Measurements from ENCODE around the gene FSTL4. TPM values are rescaled to one million over a fixed set of nuclear protein-coding genes. Genes with fewer than 3 reads are reported as not detected.

FSTL4 gene
- total RNA-seq, 4 donors from 2014 or later = 0.22 to 0.47 (median 0.27) TPM; not detected in 1

GRCh38 chr5:133325864-133326263 is 286.5 kb downstream of the FSTL4 start:
- Histone ChIP-seq H3K27me3 (peaks cover 5% of the 10 kb centered on the region), H3K4me1 (no peaks in the 10 kb centered on the region), H3K27ac (no peak overlapping the region), H3K9me3 (no peaks in the 10 kb centered on the region), H3K4me3 (no peak overlapping the region), H3K36me3 (no peaks in the 10 kb centered on the region)
- 81 to 95% methylated on average over 4 to 5 of the region's 5 CpGs for WGBS, 2 donors (ENCODE audit: low coverage in 1 of 2)
- no peak for TF ChIP-seq POLR2AphosphoS5 (IDR thresholded peaks at IDR 0.05)
- no peak for TF ChIP-seq POLR2A (IDR thresholded peaks at IDR 0.05)
- TF ChIP-seq EP300 (IDR thresholded peaks at IDR 0.05) = no peak
- no peak for TF ChIP-seq CTCF (IDR thresholded peaks at IDR 0.05)
- ATAC-seq = no peak

GRCh38 chr5:133324926-133325325 is 287.4 kb downstream of the FSTL4 start:
- no peak for TF ChIP-seq EP300 (IDR thresholded peaks at IDR 0.05)
- no peak for TF ChIP-seq CTCF (IDR thresholded peaks at IDR 0.05)
- no peak for TF ChIP-seq POLR2AphosphoS5 (IDR thresholded peaks at IDR 0.05)
- no peak for TF ChIP-seq POLR2A (IDR thresholded peaks at IDR 0.05)
- no peak for ATAC-seq
- Histone ChIP-seq H3K4me1 (no peaks in the 10 kb centered on the region), H3K4me3 (no peak overlapping the region), H3K9me3 (no peaks in the 10 kb centered on the region), H3K27ac (no peak overlapping the region), H3K36me3 (no peaks in the 10 kb centered on the region), H3K27me3 (peaks cover 5% of the 10 kb centered on the region)
- no CpG with 5 or more reads among the region's 4 CpGs for WGBS, 2 donors (ENCODE audit: low coverage in 1 of 2)

GRCh38 chr5:133323494-133324457 is 288.6 kb downstream of the FSTL4 start:
- no peak overlapping the region for H3K4me3 ChIP-seq

GRCh38 chr5:133322743-133323142 is 289.6 kb downstream of the FSTL4 start:
- H3K27ac ChIP-seq = no peak overlapping the region
- no peak overlapping the region for H3K4me3 ChIP-seq
- no peak for TF ChIP-seq POLR2A (IDR thresholded peaks at IDR 0.05)
- TF ChIP-seq CTCF (IDR thresholded peaks at IDR 0.05) = no peak
- no peak for TF ChIP-seq EP300 (IDR thresholded peaks at IDR 0.05)
- no peak for TF ChIP-seq POLR2AphosphoS5 (IDR thresholded peaks at IDR 0.05)
- no peaks in the 10 kb centered on the region for H3K4me1 ChIP-seq
- no peaks in the 10 kb centered on the region for H3K9me3 ChIP-seq
- 90% methylated on average over 5 of the region's 5 CpGs; no CpG with 5 or more reads in 1 of the 2 donors for WGBS, 2 donors (ENCODE audit: low coverage in 1 of 2)
- ATAC-seq = no peak
- H3K36me3 ChIP-seq = no peaks in the 10 kb centered on the region
- peaks cover 5% of the 10 kb centered on the region for H3K27me3 ChIP-seq

More at GRCh38 chr5:133323494-133324457, 288.6 kb downstream of the FSTL4 start:
- H3K36me3 ChIP-seq = no peaks in the 10 kb centered on the region
- H3K27ac ChIP-seq = no peak overlapping the region
- no peak for ATAC-seq
- no peaks in the 10 kb centered on the region for H3K4me1 ChIP-seq
- WGBS, 2 donors (ENCODE audit: low coverage in 1 of 2) = 61 to 68% methylated on average over 6 to 9 of the region's 13 CpGs
- TF ChIP-seq POLR2AphosphoS5 (IDR thresholded peaks at IDR 0.05) (no peak), POLR2A (IDR thresholded peaks at IDR 0.05) (no peak), CTCF (IDR thresholded peaks at IDR 0.05) (no peak), EP300 (IDR thresholded peaks at IDR 0.05) (no peak)
- H3K27me3 ChIP-seq = peaks cover 5% of the 10 kb centered on the region
- no peaks in the 10 kb centered on the region for H3K9me3 ChIP-seq
